DMS79 treated with DMSO at 0.1 percent for 48 hours (cell line): ENCODE measurements around the gene KCNE1.
"Not testable (repeated sequence)": the region's sequence is repeated elsewhere in the genome, so short reads cannot be mapped to it uniquely, and the experiment has no call there.

Source experiments
- DNase-seq: peaks from one replicate; lab custom pipeline; 2025; lab: John Stamatoyannopoulos, UW

Gene KCNE1

DNA sequence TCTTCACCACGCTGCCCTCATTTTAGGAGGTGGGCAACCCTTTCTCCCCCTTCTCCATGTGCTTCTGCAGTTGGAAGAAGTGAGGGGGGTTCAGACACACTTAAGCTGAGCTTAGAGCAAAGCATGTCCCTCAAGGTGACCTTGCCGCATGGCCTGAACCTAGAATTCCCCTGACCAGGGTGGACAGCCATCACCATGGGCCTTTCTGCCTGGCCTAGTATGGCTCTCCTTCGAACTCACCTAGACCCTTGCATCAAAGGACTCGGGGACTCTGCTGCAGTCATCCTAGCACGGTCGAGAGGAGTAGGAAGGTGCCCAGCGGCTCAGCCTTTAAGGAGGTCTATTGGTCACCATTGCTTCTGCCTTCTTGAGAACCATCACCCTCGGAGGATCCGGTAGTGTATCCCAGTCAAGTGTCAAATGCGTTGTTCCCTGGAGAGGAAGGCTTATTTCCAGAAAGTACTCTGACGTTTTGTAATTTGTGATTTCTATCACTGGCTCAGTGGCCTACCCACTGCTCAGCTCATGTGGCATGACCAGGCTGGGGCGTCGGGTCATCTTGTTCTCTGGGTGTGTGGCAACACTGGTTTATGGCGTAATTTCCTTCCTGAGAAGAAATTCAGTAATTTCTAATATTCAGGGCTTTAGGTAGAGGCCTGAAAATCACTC is at the start of gene KCNE1:
TSS of gene KCNE1 (minus strand) at position 424 of the 669 bp plus-strand sequence. CDS start 62,576 bp downstream, outside the sequence.
- no peak for DNase-seq

DNA sequence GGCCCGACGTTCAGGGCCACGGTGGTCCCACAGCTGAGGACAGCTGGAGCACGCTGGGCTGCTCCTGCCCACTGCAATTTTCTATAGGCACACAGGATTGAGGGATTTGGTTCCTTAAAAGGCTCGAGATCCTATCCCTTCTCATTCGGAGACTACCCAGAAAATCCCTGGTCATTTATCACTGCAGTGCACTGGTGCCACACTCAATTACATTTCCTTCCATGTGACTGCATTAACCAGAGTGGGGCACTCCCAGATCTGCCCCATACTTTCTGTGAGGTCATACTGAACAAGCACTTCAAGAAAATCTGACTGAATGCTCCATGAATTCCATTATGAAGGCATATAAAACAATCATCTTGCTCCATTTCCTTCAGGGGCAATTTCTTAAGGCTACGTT is 49.8 kb upstream of the KCNE1 start:
- DNase-seq: peak; percentile 52

DNA sequence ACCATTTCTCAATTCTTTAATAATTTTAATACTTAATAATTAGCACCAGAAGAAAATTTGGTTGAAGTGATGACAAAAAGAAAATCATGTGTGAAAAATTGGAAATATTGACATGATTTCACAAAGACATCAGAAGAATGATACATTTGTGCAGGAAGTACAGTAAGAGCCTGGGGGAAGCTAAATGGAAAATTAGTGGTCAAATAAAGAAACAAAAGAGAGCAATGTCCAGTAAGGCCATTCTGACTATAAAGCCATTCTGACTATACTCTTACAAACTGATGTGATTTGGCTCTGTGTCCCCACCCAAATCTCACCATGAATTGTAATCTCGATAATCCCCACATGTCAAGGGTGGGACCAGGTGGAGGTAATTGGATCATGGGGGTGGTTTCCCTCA is 48.6 kb upstream of the KCNE1 start:
- no peak for DNase-seq

DNA sequence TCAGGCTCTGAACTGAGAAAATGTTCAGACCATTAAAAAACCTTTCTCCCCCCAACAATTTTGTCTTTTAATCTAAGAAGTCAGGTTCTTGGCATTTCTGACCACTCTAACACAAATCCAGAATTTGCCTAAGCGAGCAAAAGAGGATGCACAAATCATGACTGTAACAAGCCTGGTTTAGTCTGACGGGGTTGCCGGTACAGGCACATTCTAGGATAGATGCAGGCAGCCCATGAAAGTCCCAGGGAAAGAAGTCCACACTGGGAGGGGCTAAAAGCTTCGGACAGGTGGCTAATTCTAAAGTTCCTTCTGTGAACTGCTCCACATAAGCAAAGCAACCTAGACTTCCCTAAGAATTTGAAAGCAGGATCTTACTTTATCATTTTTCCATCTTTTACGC is 48.0 kb upstream of the KCNE1 start:
- DNase-seq: no peak

DNA sequence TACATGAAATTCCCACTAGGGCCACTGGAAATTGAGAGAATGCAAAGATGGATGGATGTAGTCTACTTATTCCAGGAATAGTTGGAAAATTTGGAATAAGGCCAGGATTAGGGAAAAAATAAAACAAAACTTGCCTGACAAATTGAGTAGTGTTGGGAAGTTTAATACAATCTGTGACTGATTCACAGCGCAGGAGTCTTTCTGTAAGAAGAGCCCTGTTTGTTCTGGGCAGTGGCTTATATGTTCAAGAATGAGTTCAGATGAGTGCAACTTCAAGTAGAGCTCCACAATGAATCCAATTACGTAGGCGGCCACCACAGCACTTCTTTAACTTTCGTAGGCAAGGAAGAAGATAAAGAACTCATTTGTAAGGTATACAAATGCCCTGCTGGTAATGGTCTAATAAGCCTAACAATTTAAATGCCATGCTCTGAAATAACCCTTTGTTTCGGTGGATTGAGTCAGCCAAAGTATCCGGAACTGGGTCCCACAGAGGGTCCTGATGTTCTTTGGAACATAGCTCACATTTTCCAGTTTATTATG is 47.1 kb upstream of the KCNE1 start:
- peak; percentile 30 for DNase-seq

DNA sequence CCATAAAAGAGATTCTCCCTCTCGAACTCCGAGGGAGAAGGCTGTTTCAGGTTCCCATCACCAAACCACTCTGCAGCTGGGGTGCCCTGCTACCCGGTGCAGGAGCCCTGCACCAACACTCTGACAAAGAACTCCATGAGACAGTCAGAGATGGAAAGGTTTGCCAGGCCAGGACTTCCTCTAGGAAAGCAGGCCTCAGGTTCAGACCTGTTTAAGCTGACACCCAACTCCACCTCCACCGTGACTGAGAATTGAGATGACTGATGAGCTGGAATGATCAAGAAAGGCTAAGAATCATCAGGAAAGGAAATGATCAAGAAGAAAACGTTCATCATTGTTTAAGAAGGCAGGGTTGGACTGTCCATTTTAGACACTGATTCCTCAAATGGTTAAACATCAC is 46.2 kb upstream of the KCNE1 start:
- peak; percentile 46 for DNase-seq

DNA sequence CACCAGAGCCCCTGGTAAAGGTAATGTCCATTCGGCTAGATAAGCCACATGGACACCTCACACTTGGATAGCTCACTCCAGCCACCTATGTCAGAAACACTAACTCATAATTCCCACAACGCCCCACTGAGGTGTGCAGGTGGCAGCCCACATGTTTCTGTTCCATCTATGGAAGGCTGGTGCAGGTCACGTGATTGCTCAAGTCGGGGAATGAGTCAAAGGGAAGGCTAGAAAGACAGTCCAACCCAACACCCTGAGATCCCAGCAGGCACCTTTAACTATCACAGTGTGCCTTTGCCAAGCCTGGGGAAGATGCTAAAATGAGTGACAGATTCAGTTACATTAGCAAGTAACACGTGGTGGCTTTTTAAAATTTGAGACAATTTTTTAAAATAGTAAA is 45.3 kb upstream of the KCNE1 start:
- DNase-seq: no peak

DNA sequence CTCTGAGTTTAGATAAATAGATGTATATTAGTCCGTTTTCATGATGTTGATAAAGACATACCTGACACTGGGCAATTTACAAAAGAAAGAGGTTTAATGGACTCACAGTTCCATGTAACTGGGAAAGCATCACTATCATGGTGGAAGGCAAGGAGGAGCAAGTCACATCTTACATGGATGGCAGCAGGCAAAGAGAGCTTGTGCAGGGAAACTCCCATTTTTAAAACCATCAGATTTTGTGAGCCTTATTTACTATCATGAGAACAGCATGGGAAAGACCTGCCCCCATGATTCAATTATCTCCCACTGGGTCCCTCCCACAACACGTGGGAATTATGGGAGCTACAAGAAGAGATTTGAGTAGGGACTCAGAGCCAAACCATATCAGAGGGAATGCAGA is 42.7 kb upstream of the KCNE1 start:
- DNase-seq: not testable (repeated sequence)

DNA sequence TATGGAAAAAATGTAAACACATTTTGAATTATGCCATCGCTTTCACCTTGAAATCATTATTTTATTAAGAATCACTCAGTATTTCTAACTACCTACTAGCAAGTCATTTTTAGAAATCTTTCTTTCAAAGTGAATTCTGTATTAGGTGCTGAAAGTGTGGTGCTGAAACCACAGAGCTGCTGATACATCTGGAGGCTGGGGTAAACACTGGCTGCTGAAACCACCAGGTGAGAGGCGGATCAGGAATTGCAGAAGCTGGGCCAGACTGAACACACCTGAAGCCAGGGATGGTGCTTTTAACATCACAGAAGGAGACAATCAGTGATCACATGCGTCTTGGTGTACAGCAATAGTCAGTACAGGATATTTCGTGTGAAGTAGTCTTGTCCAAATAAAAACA is 42.2 kb upstream of the KCNE1 start:
- no peak for DNase-seq

DNA sequence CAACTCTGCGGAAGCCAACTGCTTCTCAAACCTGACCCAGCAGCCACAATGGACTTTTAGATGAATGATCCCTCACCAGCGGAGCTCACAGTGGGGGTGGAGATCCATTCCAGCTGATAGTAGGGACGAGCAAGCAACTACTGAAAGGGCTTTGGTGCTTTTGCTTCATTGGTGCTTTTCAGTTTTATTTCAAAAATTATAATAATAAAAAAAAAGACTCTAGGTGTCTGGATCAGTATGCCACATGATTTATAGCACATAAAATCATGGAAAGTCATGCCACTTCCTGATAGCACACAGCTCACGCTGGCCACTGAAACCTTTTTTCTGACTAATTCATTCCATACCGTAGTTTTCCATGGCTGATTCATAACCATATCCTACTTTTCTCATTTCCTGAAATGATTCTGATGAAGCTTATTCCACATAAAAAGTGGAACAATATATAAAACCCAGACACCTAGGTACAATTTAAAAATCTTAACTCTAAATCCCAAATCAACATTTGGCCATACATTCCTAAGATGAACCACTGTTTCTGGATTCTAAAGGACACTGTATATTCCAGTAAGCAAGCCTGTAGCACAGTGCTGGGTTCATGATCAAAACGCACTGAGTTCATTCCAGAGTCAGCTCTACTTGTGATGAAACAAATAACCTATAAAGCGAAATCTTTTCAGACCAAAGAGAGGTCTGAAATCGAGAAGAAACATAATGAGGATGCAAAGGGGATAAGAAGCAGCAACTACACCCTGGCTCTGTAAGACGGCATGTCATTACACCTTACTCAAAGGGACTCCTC is 41.3 kb upstream of the KCNE1 start:
- no peak for DNase-seq

DNA sequence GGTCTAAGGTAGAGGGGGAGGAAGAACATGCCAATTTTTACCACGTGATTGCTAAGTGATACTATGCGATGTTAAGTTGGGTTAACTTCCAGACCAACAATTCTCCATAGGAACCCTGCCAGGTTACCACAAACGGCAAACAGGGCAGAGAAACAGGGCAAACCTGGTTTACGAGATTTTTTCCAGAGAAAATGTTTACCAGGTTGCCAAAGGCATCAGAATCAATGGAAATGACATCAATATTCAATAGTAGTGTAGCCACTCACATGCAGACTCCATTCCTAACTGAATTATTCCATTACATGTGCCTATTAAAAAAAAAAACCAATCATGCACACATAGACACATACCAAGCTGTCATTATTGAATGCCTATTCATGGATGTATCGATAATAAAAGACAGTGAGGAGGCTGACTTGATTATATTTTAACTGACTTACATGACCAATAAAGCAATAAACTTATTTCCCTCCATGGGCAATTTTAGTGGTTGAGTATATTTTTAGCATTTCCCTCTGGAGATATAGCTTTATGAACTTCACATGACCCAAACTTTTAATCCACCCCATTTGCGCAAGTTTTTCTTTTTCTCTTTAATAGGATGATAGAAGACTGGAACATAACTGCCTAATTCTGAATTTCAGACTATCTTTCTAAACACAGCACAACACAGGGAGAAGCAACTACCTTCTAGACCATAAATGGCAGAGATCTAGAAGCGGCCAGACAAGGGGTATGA is 40.5 kb upstream of the KCNE1 start:
- no peak for DNase-seq

DNA sequence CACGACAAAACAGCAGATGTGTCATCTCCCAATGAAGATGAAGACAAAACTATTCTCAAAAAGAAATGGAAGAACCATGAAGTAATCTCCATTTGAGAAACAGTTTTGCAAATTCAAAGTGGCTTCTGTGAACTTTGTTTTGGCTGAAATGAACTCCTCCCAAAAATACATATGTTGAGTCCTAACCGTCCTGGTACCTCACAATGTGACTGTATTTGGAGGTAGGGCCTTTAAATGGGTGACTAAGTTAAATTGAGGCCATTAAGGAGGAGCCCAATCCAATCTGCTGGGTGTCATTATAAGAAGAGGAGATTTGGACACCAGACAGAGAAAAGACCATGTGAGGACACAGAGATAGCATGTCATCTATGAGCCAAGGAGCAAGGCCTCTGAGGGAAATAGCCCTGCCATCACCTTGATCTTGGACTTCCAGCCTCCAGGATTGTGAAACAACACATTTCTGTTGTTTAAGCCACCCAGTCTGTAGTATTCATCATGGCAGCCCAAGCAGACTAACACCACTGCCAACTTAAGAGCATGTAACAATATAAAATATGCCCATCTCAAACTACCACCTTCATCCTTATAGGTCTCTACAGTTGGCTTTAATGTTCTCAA is 38.3 kb upstream of the KCNE1 start:
- DNase-seq: no peak

DNA sequence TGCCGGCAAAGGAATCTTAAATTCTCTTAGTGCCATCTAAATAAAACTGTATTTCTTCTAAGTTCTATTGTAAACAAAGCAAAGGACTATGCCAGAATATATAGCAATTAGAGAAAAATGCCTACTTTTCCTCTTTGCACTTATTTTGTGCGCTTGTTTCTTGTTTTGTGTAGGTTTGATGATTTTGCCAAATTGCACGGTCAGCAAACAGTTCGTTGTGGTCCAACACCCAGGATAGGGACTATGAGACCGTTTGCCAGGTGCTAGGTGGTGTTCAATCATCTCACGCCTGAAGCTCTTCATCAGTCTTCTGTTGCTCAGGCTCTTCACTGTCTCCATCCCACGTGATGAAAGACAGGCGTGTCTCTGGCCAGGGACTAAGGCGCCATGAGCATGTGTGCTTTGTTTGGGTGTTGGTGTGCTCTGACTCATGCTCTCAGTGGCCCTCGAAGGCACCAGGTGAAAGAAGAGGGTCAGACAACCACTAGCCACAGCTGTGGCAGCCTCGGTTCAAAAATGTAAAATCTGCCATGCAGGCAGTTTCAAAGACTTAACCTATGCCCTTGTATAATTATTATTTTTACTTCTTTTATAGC is 36.9 kb upstream of the KCNE1 start:
- DNase-seq: no peak

DNA sequence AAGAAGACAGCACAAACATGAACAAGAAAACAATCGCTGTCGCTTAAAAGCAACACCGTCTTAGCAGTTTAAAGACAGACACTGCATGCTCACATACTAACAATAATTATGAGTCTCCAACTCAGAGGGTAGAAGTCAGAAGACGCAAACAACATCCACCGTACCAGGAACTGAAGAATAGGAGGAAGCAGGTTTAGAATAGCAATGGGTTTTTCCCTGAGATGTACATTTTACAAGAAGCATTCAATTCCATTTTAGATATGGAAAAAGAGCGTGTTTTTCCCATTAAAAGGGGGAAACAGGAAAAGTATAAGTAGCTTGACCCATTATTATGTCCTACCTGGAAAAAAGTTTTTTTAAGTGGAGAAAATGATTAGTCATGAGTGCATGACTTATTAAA is 34.5 kb upstream of the KCNE1 start:
- no peak for DNase-seq

DNA sequence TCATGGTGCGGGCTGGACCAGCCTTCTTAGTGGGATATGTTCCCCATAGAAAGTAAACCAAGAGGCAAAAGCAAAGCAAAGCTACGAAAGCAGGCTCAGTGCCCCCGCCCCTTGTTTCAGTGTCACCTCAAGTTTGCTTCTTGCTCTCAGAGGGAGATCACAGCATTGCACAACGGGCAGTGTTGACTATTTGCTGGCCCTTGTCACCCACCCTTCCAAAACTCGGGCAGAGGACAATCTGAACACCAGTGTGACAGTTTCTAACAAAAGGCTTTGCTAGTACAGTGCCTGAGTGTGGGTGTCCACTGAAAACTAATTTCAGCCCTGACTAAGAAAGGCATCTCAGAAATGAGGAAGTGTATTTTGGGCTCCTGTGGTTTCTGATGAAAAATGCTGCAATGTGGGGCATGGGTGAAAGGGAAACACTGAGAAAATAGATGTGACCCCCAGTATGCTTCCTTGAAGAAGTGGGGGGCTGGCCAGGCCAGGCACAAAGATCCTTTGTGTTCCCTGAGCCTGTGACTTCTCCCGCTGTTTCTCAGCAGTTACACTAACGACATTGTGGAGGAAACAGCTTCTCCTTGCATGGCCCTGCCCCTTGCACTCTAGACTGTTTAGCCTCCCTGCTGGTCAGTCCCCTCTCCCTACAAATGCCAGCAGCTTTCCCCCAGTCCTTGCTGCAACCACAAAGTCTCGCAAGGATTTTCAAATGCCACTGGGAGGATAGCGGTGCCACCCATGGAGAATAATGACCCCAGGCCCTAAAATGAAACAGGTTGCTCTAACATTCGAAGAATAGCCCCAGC is 33.3 kb upstream of the KCNE1 start:
- DNase-seq: no peak

DNA sequence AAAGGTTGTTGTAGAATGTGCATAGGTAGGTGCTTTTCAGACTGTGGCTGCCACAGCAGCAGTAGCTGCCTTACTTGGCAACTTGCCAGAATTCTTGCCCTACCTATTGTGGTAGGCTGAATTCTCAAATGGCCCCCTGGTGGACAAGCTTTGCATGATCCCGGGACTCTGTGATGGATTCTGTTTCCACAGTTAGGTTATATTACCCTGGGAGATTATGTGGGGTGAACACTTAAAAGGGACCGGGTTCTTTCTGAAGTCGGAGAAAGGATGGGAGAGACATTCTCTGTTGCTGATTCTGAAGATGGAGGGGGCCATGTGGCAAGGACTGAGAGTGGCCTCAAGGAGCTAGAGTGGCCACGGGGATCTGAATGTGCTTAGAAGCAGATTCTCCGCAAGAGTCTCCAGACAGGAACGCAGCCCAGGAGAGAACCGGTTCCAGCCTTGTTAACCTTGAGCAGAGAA is 32.1 kb upstream of the KCNE1 start:
- peak; percentile 16 for DNase-seq

DNA sequence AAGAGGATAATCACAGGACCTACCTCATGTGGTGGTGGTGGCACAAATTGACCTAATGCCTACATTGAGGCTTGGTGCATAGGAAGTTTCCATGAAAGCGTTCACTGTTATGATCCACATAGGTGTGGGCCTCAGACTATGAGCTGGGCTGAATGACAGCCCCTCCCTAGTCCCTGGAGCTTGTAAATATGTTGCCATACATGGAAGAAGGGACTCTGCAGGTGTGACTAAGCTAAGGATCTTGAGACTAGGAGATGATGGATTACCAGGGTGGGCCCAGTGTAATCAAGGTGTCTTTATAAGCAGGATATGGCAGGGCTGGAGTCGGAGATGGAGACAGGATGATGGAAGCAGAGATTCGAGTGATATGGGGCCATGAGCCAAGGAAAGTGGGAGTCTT is 31.0 kb upstream of the KCNE1 start:
- DNase-seq: no peak

DNA sequence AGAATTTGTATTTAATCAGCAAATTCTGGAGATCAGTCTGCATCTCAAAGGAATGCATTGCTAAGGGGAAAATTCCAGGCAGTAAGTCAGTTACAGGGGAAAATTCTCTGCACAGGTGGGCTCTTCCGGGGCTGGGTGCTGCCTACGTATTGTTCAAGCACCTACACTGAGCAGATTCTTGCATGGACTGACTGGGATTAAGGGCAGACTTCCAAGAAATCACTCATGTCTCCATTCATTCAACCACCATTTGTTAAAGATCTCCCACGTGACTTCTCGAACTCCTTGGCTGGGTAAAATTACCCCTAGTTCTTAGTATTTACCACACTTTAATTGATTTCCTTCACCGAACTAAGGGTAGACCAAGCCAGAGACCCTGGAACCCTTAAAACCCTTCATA is 28.2 kb upstream of the KCNE1 start:
- peak; percentile 63 for DNase-seq

DNA sequence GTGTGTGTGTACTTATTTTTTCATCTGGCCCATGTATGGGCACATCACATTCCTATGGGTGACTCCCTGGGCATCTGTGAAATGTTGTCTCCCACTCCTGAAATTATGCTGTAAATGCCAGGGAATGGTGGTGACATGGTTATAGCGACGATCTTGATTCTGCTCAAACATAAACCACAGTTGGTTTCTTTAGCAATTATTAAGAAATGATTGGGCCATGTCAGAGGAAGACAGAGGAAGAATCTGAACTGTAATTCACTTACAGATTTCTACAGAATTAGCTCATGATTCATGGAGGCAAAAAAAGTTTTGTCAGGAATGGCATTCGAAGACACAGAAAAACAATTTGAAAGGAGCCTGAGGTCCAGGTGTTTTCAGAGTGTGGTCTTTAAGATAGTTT is 25.8 kb upstream of the KCNE1 start:
- DNase-seq: no peak

DNA sequence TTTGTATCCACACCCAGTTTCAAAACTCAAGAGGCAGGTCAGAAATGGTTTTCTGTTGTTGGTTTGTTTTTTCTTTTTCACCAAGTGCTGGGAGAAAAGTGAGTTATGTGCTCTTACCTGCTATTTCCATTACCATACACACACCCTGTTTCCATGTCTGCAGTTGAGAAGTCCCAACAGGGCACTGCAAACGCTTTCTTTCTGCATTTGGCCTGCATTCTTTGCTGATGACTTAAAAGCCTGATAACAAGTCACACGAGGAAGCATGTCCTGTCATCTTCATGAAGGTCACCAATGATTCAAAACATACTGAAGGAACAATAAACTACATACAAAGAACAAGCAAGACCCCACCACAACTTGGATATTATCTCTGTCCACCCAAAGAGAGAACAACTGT is 24.8 kb upstream of the KCNE1 start:
- no peak for DNase-seq

DNA sequence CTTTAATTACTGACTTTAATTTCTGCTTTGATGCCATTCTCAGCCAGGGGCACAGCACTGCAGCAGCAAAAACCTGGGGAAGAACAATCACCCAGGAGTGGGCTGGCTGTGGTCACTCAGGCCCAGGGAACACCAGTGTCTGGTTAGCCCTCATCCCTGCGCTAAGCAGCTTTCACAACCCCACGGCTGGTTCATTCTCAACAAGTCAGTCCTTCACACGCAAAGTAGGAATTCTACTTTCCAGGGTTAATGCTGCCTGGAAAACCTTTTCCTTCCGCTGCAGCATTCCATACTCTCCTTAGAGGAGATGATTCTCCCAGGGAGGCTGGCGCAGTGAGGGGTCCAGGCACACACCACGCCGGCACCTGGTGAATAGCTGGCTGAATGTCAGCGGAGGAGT is 24.3 kb upstream of the KCNE1 start:
- DNase-seq: no peak
